Mesenchymal stem cell (in vitro differentiated cells and primary cell): ENCODE results near the gene CAPN13.
A peak's percentile ranks its signal among the peaks of the same experiment; 100 is the strongest.

Experiments used
- DNase-seq: peaks from one replicate; pipeline ENCODE4 v3.0.0-alpha.2; 2013
- H2AFZ ChIP-seq: one replicate; pipeline ENCODE4 v1.6.1; 2013; ENCODE audit warnings: low read depth, mild to moderate bottlenecking, control low read depth, inconsistent platforms, low read length, moderate library complexity
- H2AK5ac ChIP-seq: 2 replicates; pipeline ENCODE4 v1.6.1; 2013; ENCODE audit warnings: low read length, moderate library complexity, mild to moderate bottlenecking, inconsistent platforms; ENCODE audit not compliant: severe bottlenecking
- H2BK120ac ChIP-seq: one replicate; pipeline ENCODE4 v1.6.1; 2013; ENCODE audit warnings: low read depth, mild to moderate bottlenecking, inconsistent platforms, low read length, moderate library complexity
- H2BK12ac ChIP-seq, 2 experiments: one replicate each; pipeline ENCODE4 v1.6.1; 2013; ENCODE audit warnings: inconsistent platforms in 2 of 2, low read length in 2 of 2, mild to moderate bottlenecking in 2 of 2, moderate library complexity in 2 of 2, control low read depth in 1 of 2
- H2BK15ac ChIP-seq: one replicate; pipeline ENCODE4 v1.6.1; 2013; ENCODE audit warnings: mild to moderate bottlenecking, low read depth, inconsistent platforms; ENCODE audit not compliant: poor library complexity, severe bottlenecking
- H2BK5ac ChIP-seq: 2 replicates; pipeline ENCODE4 v1.6.1; 2013; ENCODE audit warnings: low read depth, mild to moderate bottlenecking, low read length, control low read depth, inconsistent platforms; ENCODE audit not compliant: poor library complexity, severe bottlenecking
- H3K14ac ChIP-seq, 2 experiments: one replicate each; pipeline ENCODE4 v1.6.1; 2013; ENCODE audit warnings: inconsistent platforms in 2 of 2, low read length in 2 of 2, control low read depth in 1 of 2, mild to moderate bottlenecking in 1 of 2, moderate library complexity in 1 of 2
- H3K18ac ChIP-seq, 2 experiments: one replicate each; pipeline ENCODE4 v1.6.1; 2013; ENCODE audit warnings: inconsistent platforms in 2 of 2, low read length in 2 of 2, control low read depth in 1 of 2, low read depth in 1 of 2, mild to moderate bottlenecking in 1 of 2
- H3K23ac ChIP-seq, 2 experiments: one replicate each; pipeline ENCODE4 v1.6.1; 2013; ENCODE audit warnings: inconsistent platforms in 2 of 2, low read length in 2 of 2, mild to moderate bottlenecking in 2 of 2, moderate library complexity in 2 of 2, control low read depth in 1 of 2
- H3K27ac ChIP-seq: 2 replicates; pipeline ENCODE4 v1.5.1; 2013; ENCODE audit warnings: mild to moderate bottlenecking, moderate library complexity, low read length, control low read depth, inconsistent platforms; ENCODE audit not compliant: poor library complexity, severe bottlenecking
- H3K27me3 ChIP-seq, 2 experiments: 2 replicates each; pipeline versions ENCODE4 v1.6.1 to v1.7.0; 2013; ENCODE audit warnings: low read length in 2 of 2, mild to moderate bottlenecking in 2 of 2, moderate library complexity in 2 of 2, control low read depth in 1 of 2, inconsistent platforms in 1 of 2; ENCODE audit not compliant: control insufficient read depth in 1 of 2, insufficient read depth in 1 of 2
- H3K36me3 ChIP-seq, 2 experiments: 2 replicates each; pipeline versions ENCODE4 v1.6.1 to v1.7.0; 2013; ENCODE audit warnings: low read length in 2 of 2, control low read depth in 1 of 2, inconsistent platforms in 1 of 2, low read depth in 1 of 2, mild to moderate bottlenecking in 1 of 2; ENCODE audit not compliant: insufficient read depth in 2 of 2, control insufficient read depth in 1 of 2
- H3K4ac ChIP-seq, 2 experiments: one replicate each; pipeline ENCODE4 v1.6.1; 2013; ENCODE audit warnings: inconsistent platforms in 2 of 2, low read length in 2 of 2, mild to moderate bottlenecking in 2 of 2, moderate library complexity in 2 of 2, control low read depth in 1 of 2, low read depth in 1 of 2
- H3K4me1 ChIP-seq: 2 replicates; pipeline ENCODE4 v1.6.1; 2013; ENCODE audit warnings: low read depth, low read length, control low read depth; ENCODE audit not compliant: control insufficient read depth, insufficient read depth
- H3K4me2 ChIP-seq: 2 replicates; pipeline ENCODE4 v1.6.1; 2013; ENCODE audit warnings: low read length, mild to moderate bottlenecking, inconsistent platforms; ENCODE audit not compliant: poor library complexity, severe bottlenecking
- H3K4me3 ChIP-seq, 2 experiments: 2 replicates each; pipeline versions ENCODE4 v1.5.1 to v1.7.0; 2013; ENCODE audit warnings: low read length in 2 of 2, mild to moderate bottlenecking in 2 of 2, control low read depth in 1 of 2, low read depth in 1 of 2; ENCODE audit not compliant: insufficient read depth in 1 of 2
- H3K79me1 ChIP-seq: replicated peaks from 2 replicates; pipeline ENCODE4 v1.6.1; 2013; ENCODE audit warnings: mild to moderate bottlenecking, control low read depth, low read length, inconsistent platforms; ENCODE audit not compliant: poor library complexity, severe bottlenecking
- H3K9ac ChIP-seq: 2 replicates; pipeline ENCODE4 v1.7.0; 2013; ENCODE audit warnings: mild to moderate bottlenecking, low read length, moderate library complexity
- H3K9me3 ChIP-seq: 2 replicates; pipeline ENCODE4 v1.7.0; 2013; ENCODE audit warnings: mild to moderate bottlenecking, low read length; ENCODE audit not compliant: control insufficient read depth
- H4K8ac ChIP-seq: one replicate; pipeline ENCODE4 v1.6.1; 2013; ENCODE audit warnings: inconsistent platforms, mild to moderate bottlenecking, low read length, moderate library complexity
- H4K91ac ChIP-seq: one replicate; pipeline ENCODE4 v1.6.1; 2013; ENCODE audit warnings: mild to moderate bottlenecking, low read length, inconsistent platforms
- WGBS: methylation state at CpG from one replicate; pipeline ENCODE4 v1.1.7; 2013; ENCODE audit warnings: mixed read lengths; 5-methylcytosine and 5-hydroxymethylcytosine counted together

CAPN13 gene

DNA sequence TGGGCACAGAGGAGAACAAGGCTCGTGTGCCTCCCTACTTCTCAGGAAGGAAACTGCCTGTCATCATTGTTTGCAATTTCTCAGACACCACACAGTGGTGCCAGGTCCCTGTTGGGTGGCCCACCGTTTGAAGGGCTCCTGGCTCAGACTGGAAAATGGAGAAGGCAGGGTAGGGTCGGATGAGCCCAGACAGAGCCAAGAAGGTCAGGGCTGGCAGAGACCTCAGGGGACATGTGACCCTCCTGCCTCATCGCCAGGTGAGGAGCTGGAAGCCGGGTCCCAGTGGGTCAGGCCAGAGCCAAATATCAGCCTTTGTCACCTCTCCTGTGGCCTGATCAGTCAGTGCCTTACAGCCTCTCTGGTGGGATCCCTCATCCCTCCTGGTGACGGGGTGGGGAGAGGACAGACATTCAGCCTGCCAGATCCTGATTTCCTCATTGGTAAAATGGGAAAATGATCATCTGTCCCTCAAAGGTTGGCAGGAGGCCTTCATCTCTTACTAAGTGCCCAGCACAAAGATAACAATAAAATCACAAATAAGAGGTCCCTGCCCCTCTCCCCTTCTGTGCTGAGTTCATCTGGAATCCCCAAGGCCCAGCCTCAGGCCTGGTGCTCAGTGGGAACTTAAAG, 117.6 kb downstream of the CAPN13 start:
- Histone ChIP-seq H3K4me1 (no peaks in the 10 kb centered on the region), H3K79me1 (no peaks in the 10 kb centered on the region), H3K27ac (no peak overlapping the region), H2BK12ac (no peak overlapping the region), H3K4me3 (no peak overlapping the region), H2BK5ac (no peak overlapping the region), H3K4ac (no peak overlapping the region), H3K36me3 (no peaks in the 10 kb centered on the region), H2BK15ac (no peak overlapping the region), H3K14ac (no peak overlapping the region), H4K8ac (no peak overlapping the region), H3K4me2 (no peak overlapping the region), H3K23ac (no peak overlapping the region), H3K9me3 (no peaks in the 10 kb centered on the region), H2AK5ac (no peak overlapping the region), H3K18ac (no peak overlapping the region), H3K9ac (no peak overlapping the region), H4K91ac (no peak overlapping the region), H2BK120ac (no peak overlapping the region), H2AFZ (no peak overlapping the region), H3K27me3 (peaks cover 0 to 5% of the 10 kb centered on the region in 2 experiments)
- 81% methylated on average over 6 of the region's 6 CpGs for WGBS
- DNase-seq = no peak

DNA sequence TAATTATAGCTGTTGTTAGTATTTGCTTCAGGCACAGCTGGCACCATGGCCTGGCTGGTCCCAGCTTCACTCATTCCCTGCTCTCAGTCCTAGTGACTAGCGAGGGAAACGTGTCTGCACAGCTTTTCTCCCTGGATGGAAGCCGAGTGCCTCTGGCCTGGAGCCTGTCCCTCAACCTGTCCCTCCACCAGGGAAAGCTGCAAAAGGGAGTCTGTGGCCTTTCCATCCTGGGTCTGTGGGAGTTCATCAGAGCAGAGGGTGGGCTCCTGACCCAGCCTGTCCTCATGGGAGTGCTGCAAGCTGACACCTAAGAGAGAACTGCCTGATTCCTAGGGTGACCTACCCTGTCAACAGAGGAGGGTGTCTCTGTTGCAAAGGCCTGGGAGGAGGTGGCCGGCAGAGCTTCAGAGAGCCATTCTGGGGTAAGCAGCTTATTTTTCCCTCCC, 118.3 kb downstream of the CAPN13 start:
- H2BK5ac ChIP-seq = no peak overlapping the region
- H3K79me1 ChIP-seq = no peaks in the 10 kb centered on the region
- no peaks in the 10 kb centered on the region for H3K4me1 ChIP-seq
- no peak overlapping the region for H4K91ac ChIP-seq
- no peak overlapping the region for H3K9ac ChIP-seq
- H3K9me3 ChIP-seq = no peaks in the 10 kb centered on the region
- peaks cover 0 to 5% of the 10 kb centered on the region in 2 experiments for H3K27me3 ChIP-seq
- H3K4me3 ChIP-seq = no peak overlapping the region
- DNase-seq = no peak
- no peak overlapping the region for H3K18ac ChIP-seq
- WGBS = 54% methylated on average over 4 of the region's 4 CpGs
- H4K8ac ChIP-seq = peak overlapping the region; percentile 59
- H2AK5ac ChIP-seq = no peak overlapping the region
- H2BK15ac ChIP-seq = no peak overlapping the region
- no peak overlapping the region for H3K4ac ChIP-seq
- H3K4me2 ChIP-seq = no peak overlapping the region
- H3K14ac ChIP-seq = no peak overlapping the region
- no peak overlapping the region for H2BK12ac ChIP-seq
- H2AFZ ChIP-seq = no peak overlapping the region
- H2BK120ac ChIP-seq = no peak overlapping the region
- H3K36me3 ChIP-seq = no peaks in the 10 kb centered on the region
- peak overlapping the region in 1 of 2 experiments; percentile 32 for H3K23ac ChIP-seq
- H3K27ac ChIP-seq = no peak overlapping the region

DNA sequence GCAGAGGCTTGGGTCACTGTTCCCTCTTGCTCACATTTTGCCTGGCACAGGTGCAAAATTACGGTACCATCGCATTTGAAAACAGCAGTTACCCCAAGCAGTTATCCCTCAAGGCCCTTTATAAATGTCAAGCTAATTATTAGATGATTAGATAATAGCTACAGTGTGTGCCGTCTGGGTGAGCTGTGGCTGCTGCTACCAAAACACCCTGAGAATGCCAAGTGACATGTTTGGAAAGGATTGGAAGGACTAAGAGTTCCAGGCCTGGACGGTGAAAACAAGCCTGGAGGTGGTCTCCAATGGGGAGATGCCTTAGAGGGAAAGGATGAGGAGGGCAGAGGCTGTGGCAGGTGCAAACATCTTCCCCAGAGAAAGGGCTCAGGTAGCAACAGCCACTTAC, 120.6 kb downstream of the CAPN13 start:
- Histone ChIP-seq H3K23ac (no peak overlapping the region), H3K4me2 (no peak overlapping the region), H4K8ac (no peak overlapping the region), H2BK15ac (no peak overlapping the region), H3K9me3 (no peaks in the 10 kb centered on the region), H2BK12ac (no peak overlapping the region), H3K4ac (no peak overlapping the region), H3K4me1 (no peaks in the 10 kb centered on the region), H3K9ac (no peak overlapping the region), H3K36me3 (no peaks in the 10 kb centered on the region), H2AFZ (no peak overlapping the region), H2BK120ac (no peak overlapping the region), H4K91ac (no peak overlapping the region), H3K4me3 (no peak overlapping the region), H3K27ac (no peak overlapping the region), H2AK5ac (no peak overlapping the region), H3K79me1 (no peaks in the 10 kb centered on the region), H3K18ac (no peak overlapping the region), H2BK5ac (no peak overlapping the region), H3K27me3 (peaks cover 0 to 9% of the 10 kb centered on the region in 2 experiments), H3K14ac (no peak overlapping the region)
- 87% methylated on average over 3 of the region's 4 CpGs for WGBS
- DNase-seq = no peak

DNA sequence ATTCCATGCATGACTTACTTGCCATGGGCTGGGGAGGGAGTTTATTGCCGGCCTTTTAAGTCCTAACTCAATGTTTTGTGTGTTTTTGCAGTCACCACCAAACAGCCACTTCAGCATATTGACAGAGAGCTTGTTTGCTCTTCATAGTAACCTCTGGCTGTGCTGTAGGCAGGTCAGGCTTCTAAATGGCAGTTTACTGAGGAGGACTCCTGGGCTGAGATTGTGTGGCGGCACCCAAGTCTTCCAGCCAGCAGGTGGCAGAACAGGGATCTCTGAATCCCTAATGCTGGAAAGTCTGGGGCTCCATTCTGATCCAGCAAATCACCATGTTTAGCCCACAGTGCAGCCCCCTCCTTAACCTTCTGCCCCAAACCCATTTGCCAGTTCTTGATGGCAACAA, 121.2 kb downstream of the CAPN13 start:
- H2AK5ac ChIP-seq = no peak overlapping the region
- H3K23ac ChIP-seq = no peak overlapping the region
- no peak overlapping the region for H2BK120ac ChIP-seq
- H2BK15ac ChIP-seq = no peak overlapping the region
- H3K4ac ChIP-seq = no peak overlapping the region
- no peak overlapping the region for H3K27ac ChIP-seq
- WGBS = 92% methylated on average over 2 of the region's 2 CpGs
- H3K36me3 ChIP-seq = no peaks in the 10 kb centered on the region
- no peak overlapping the region for H3K18ac ChIP-seq
- H2AFZ ChIP-seq = no peak overlapping the region
- no peak overlapping the region for H4K8ac ChIP-seq
- no peaks in the 10 kb centered on the region for H3K4me1 ChIP-seq
- DNase-seq = no peak
- H3K9me3 ChIP-seq = no peaks in the 10 kb centered on the region
- no peak overlapping the region for H2BK12ac ChIP-seq
- H3K79me1 ChIP-seq = no peaks in the 10 kb centered on the region
- H3K14ac ChIP-seq = no peak overlapping the region
- H3K9ac ChIP-seq = no peak overlapping the region
- H3K4me3 ChIP-seq = no peak overlapping the region
- no peak overlapping the region for H4K91ac ChIP-seq
- peaks cover 0 to 9% of the 10 kb centered on the region in 2 experiments for H3K27me3 ChIP-seq
- no peak overlapping the region for H2BK5ac ChIP-seq
- no peak overlapping the region for H3K4me2 ChIP-seq
